ENCODE results near the gene EFCAB14.
A peak's percentile ranks its signal among the peaks of the same experiment; 100 is the strongest.
"Not testable (repeated sequence)": the region's sequence is repeated elsewhere in the genome, so short reads cannot be mapped to it uniquely, and the experiment has no call there.

EFCAB14 gene

GRCh38 chr1:46724991-46725735, 6.2 kb upstream of the EFCAB14 start:
- DNase-seq: peak in 46 of 56 donors; percentile 4 to 83 (median 33)

GRCh38 chr1:46723901-46724300, 5.0 kb upstream of the EFCAB14 start:
- DNase-seq: no peak

- no peak for DNase-seq
Observed at GRCh38 chr1:46721686-46722205, 2.8 kb upstream of the EFCAB14 start.

DNA sequence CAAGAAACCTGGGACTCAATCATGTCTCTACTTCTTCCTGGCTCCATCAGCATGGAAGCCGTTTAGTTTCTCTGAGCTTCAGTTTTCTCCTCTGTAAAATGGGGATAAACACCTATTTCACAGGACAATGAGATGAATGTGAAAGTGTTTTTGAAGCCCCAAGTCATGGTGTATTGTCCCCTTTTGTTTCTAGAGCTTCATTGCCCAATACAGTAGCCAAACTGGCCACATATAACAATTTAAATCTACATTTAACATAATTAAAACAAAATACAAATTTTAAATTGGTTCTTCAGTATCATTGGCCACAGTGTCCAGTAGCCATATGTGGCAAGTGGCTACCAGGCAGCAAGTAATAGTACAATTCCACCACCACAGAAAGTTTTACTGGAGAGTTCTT, 2.3 kb upstream of the EFCAB14 start:
- DNase-seq: no peak

DNA sequence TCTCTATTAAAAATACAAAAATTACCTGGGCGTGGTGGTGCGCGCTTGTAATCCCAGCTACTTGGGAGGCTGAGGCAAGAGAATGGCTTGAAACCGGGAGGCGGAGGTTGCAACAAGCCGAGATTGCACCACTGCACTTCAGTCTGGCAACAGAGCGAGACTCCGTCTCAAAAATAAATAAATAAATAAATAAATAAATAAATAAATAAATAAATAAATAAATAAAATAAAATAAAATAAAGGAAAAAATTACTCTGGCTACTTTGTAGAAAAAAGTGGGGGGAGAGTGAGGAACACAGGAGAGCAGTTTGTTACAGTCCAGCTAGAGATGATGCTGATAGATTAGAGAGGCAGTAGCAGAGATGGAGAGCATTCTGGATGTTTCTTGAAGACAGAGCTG, 1.4 kb upstream of the EFCAB14 start:
- DNase-seq: not testable (repeated sequence)

- DNase-seq: no peak
Observed at GRCh38 chr1:46719689-46720088, 775 bp upstream of the EFCAB14 start.

DNA sequence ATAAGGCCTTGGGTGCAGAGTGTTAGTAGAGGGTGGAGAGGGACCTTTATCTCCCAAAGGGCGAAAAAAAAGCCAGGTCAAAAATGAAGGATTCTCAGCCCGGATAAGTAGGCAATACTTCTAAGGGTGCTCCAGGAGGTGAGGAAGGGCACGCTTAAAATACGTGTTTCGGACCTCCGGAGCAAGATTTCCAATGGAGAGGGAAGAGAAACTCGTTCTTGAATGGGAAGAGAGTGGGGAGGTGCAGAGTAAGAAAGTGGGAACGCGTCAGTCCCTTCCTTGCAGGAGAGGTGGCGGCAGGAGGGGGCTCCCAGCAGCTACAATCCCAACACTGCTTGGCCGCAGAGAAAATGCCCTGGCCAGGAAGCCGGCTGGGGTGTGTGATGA, 581 bp downstream of the EFCAB14 start:
- DNase-seq: no peak

DNA sequence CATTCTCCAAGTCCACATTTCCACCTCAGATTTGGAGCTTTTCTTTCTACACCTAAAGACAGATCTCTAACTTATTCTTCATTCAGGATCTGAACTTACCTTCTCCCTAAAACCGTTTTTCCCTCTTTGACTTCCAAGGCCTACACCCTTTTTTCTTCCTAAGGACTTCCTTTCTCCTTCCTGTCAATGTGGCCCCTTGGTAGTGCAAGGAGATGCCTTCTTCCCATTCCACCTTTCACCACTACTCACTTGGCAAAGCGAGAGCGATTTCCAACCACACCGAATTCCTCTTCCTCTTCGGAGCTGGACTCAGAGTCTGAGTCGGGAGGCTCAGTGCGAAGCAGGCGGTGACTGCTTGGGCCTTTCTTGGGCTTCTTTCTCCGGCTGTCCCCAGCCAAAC, 1.3 kb downstream of the EFCAB14 start:
- DNase-seq: no peak

DNA sequence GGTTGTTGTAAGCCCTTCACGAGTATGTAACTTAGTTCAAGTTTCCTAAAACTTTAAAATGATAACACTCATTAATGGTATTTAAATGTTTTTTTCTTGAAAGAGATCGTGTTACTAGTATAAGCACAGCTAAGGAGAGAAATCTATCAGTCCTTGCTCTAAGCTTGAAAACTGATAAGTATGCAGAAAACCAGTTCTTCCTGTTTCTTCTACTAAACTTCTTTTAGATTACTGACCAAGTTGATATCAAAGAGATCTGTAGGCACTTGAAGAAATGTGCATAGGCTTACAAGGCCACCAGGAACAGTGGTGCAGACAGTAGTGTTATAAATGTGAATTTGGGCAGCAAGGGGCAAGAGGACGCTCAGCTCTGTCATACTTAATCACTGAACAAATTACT, 3.9 kb downstream of the EFCAB14 start:
- no peak for DNase-seq

- DNase-seq: no peak
Observed at GRCh38 chr1:46708121-46708520, 10.8 kb downstream of the EFCAB14 start.

GRCh38 chr1:46705408-46705807, 13.5 kb downstream of the EFCAB14 start:
- DNase-seq: no peak

DNA sequence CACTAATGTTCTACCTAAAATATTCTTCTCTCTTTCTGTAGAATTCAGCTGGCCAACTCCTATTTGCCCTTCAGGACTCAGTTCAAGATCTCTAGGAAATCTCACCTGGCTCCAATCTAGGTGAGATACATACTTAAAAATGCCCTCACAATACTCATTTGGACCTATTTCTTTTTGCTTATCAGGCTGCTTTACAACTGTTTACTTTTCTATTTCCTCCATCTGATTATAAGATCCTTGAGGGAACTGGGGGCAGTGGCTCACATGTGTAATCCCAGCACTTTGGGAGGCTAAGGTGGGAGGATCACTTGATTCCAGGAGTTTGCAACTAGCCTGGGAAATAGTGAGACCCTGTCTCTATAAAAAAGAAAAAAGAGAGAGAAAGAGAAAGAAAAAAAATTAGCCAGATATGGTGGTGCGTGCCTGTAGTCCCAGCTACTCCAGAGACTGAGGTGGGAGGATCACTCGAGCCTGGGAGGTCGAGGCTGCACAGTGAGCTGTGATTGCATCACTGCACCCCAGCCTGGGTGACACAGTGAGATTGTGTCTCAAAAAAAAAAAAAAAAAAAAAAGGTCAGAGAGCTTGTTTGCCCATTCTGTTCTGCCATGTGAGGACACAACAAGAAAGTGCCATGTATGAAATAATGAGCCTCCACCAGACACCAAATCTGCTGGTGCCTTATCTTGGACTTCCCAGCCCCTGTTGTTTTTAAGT, 14.8 kb downstream of the EFCAB14 start:
- DNase-seq: no peak

DNA sequence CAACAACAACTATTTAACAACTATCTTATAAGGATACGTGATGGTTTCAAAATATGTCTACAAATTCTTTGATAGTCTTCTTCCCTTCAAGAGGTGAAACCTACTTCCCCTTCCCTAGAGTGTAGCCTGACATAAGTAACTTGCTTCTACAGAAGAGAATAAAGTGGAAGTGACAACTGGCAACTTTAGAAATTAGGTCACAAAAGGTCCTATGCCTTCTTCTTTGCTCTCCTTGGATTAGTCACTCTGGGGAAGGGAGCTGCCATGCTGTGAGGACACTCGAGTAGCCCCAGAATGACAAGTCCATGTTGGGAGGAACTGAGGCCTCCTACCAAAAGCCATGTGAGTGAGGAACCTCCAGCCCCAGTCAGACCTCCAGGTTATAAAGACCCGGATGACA, 19.2 kb downstream of the EFCAB14 start:
- no peak for DNase-seq

DNA sequence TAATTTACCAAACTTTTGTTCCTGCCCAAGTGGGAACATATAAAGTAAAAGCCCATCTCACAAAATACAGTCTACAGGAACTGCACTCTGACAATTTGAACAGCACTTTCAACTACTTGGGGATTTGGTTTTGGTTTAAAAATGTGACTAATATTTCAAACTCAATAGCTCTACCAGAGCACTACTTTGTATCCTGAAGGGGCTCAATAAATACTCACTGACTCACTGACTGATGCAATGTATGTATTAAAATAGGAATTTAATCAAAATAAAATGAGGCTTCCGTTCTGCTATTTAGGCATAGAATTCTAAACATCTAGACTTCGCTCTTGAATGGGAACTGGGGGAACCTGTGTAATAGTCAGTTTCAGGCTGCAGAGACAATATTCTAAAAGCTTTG, 21.9 kb downstream of the EFCAB14 start:
- no peak for DNase-seq

- DNase-seq: not testable (repeated sequence)
Observed at GRCh38 chr1:46694676-46695075, 24.2 kb downstream of the EFCAB14 start.

- no peak for DNase-seq
Observed at GRCh38 chr1:46692811-46693770, 25.8 kb downstream of the EFCAB14 start.

- DNase-seq: peak in 9 of 56 donors; percentile 8 to 62 (median 19)
Observed at GRCh38 chr1:46691997-46692790, 26.7 kb downstream of the EFCAB14 start.

- peak in 23 of 56 donors; percentile 9 to 74 (median 37) for DNase-seq
Observed at GRCh38 chr1:46690931-46691421, 27.9 kb downstream of the EFCAB14 start.

GRCh38 chr1:46689897-46690296, 29.0 kb downstream of the EFCAB14 start:
- no peak for DNase-seq

DNA sequence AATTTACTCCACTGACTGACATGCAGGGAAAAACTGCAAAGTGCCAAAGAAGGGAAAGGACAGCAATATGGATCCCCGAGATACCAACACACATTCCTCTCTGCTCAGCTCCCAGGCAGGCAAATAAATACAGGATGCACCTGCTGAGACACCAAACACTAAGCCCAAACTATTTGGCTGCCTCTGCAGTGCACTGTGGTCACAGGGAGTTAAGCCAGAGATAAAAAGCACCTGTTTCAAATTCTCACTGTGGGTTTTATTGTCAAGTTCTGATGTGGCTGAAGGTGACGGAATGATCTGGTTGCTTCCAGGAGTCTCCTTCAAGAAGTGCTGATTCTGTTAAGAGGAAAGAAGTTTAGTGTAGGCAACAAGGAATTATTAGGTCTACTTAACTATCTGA, 29.6 kb downstream of the EFCAB14 start:
- DNase-seq: no peak

Measured in nucleus accumbens (tissue), 56 donors.